WTC11 (cell line): ENCODE data around the gene ACOXL.

Experiments used
- CTCF ChIP-seq: fragments of 200-600 bp; IDR thresholded peaks from 2 replicates; pipeline ENCODE4 v1.8.0; 2022; ENCODE audit warnings: antibody characterized with exemption
- ESRRA ChIP-seq: sonication (generic); formaldehyde crosslinking; IDR thresholded peaks from 2 replicates; pipeline ENCODE4 v1.8.1; 2022; ENCODE audit warnings: mild to moderate bottlenecking, missing genetic modification reagents, borderline replicate concordance
- JUN ChIP-seq: sonication (generic); formaldehyde crosslinking; IDR thresholded peaks from 2 replicates; pipeline ENCODE4 v1.8.0; 2023; ENCODE audit warnings: mild to moderate bottlenecking, missing genetic modification reagents
- MAX ChIP-seq: sonication (generic); formaldehyde crosslinking; IDR thresholded peaks from 2 replicates; pipeline ENCODE4 v1.8.0; 2022; ENCODE audit warnings: mild to moderate bottlenecking, missing genetic modification reagents
- SP1 ChIP-seq: sonication (generic); formaldehyde crosslinking; conservative IDR thresholded peaks from 2 replicates; pipeline ENCODE4 v1.8.1; 2022; ENCODE audit warnings: missing genetic modification reagents

DNA sequence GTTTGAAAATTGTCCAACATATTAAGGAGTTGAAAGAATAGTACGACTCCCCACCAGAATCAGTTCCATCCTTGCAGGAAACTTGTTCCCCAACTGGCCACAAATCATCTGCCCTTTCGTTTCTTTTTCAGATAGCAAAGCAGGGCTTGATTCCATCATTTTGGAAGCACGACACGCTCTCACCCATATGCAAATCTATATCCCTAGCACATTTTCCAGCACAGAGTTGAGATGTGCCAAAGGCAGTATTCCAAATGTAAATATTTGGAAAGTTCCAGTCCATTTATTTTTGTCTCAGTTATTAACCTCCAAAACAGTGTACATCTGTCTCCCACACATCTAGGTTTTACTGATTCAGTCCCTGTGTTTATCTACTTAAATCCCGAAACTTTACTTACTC, 259.5 kb downstream of the ACOXL start:
- TF ChIP-seq CTCF (no peak), SP1 (no peak), JUN (CRISPR knock-in tag) (no peak), MAX (CRISPR knock-in tag) (no peak), ESRRA (CRISPR knock-in tag) (no peak)
